Ramos (cell line): ENCODE measurements around the gene HAUS2.
"Not testable (repeated sequence)": the region's sequence is repeated elsewhere in the genome, so short reads cannot be mapped to it uniquely, and the experiment has no call there.

ENCODE experiments used
- in situ Hi-C: fragments of 300-500 bp; cut with MboI; formaldehyde crosslinking; loops from one replicate; pipeline ENCODE4 v1.14.3; 2022; ENCODE audit warnings: low sequenced_read_pairs; ENCODE audit not compliant: unreplicated experiment

HAUS2 gene

GRCh38 chr15:42558739-42559138, 10.1 kb downstream of the HAUS2 start:
- in situ Hi-C loops = no loop called here

GRCh38 chr15:42575188-42576039, 26.8 kb downstream of the HAUS2 start, which contains the start of gene STARD9:
Gene STARD9 (plus strand): TSS chr15:42575606. CDS start chr15:42575716, 110 bp downstream.
- in situ Hi-C loops = no loop called here

GRCh38 chr15:42576040-42576594, 27.5 kb downstream of the HAUS2 start:
- in situ Hi-C loops = no loop called here

GRCh38 chr15:42576776-42577175, 28.1 kb downstream of the HAUS2 start:
- in situ Hi-C loops = no loop called here

GRCh38 chr15:42577514-42578031, 28.9 kb downstream of the HAUS2 start:
- in situ Hi-C loops = no loop called here

GRCh38 chr15:42578984-42579537, 30.4 kb downstream of the HAUS2 start:
- in situ Hi-C loops = no loop called here

- in situ Hi-C loops = no loop called here
Measured at GRCh38 chr15:42581272-42581730, 32.7 kb downstream of the HAUS2 start.

- in situ Hi-C loops = no loop called here
Measured at GRCh38 chr15:42582569-42583375, 34.1 kb downstream of the HAUS2 start.

GRCh38 chr15:42584031-42584765, 35.6 kb downstream of the HAUS2 start:
- in situ Hi-C loops = no loop called here

GRCh38 chr15:42590619-42591237, 42.1 kb downstream of the HAUS2 start:
- in situ Hi-C loops = no loop called here

GRCh38 chr15:42591238-42591934, 42.7 kb downstream of the HAUS2 start:
- in situ Hi-C loops = no loop called here

GRCh38 chr15:42592716-42593115, 44.1 kb downstream of the HAUS2 start:
- in situ Hi-C loops = no loop called here

- in situ Hi-C loops = no loop called here
Measured at GRCh38 chr15:42593143-42593542, 44.5 kb downstream of the HAUS2 start.

GRCh38 chr15:42594095-42594494, 45.5 kb downstream of the HAUS2 start:
- in situ Hi-C loops = no loop called here

GRCh38 chr15:42595626-42596240, 47.1 kb downstream of the HAUS2 start:
- in situ Hi-C loops = no loop called here

- in situ Hi-C loops = not testable (repeated sequence)
Measured at GRCh38 chr15:42601316-42601715, 52.7 kb downstream of the HAUS2 start.

GRCh38 chr15:42602501-42602900, 53.9 kb downstream of the HAUS2 start:
- in situ Hi-C loops = no loop called here

GRCh38 chr15:42603978-42604377, 55.3 kb downstream of the HAUS2 start:
- in situ Hi-C loops = no loop called here
